ENCODE results near the gene IL1RAP.

The IL1RAP gene

DNA sequence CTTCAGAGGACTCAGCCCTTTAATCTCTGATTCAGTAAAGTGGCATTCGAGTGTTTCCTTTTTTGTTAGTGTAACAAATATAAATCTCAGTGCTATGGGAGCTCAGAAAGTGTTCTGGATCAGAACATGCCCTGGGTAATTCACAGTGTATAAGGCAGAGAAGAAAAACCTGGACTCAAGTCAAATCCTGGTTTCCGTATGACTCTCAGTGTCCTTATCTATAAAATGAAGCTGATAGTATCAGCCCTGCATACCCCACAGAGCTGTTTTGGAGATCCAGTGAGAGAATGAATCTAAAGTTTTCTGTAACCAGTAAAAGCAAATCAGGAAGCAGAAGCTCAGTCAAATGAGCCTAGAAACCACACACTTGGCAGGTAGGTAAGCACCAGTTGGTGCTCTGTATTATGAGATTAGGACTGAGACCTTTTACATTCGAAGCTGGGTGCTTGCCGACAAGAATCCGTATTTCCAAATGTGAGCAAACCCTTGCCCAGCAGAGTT is 67.2 kb downstream of the IL1RAP start:
- no peak for FAIRE-seq

DNA sequence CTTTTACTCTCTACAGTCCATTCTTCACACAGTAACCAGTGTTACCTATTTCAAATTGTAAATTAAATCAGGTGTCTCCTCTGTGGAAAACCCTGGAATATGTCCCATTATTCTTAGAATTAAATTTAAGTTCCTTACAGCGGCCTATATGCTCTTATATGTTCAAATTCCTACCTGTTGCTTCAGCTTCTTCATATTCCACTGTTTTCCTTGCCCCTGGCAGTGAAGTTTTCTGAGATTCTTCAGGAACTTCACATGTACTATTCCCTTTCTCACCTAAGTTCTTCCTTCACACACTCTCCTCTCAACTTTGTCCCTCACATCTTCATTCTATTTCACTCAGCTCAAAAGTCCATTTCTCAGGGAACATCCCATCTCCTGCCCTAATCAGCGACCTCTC is 68.8 kb downstream of the IL1RAP start:
- FAIRE-seq: no peak

DNA sequence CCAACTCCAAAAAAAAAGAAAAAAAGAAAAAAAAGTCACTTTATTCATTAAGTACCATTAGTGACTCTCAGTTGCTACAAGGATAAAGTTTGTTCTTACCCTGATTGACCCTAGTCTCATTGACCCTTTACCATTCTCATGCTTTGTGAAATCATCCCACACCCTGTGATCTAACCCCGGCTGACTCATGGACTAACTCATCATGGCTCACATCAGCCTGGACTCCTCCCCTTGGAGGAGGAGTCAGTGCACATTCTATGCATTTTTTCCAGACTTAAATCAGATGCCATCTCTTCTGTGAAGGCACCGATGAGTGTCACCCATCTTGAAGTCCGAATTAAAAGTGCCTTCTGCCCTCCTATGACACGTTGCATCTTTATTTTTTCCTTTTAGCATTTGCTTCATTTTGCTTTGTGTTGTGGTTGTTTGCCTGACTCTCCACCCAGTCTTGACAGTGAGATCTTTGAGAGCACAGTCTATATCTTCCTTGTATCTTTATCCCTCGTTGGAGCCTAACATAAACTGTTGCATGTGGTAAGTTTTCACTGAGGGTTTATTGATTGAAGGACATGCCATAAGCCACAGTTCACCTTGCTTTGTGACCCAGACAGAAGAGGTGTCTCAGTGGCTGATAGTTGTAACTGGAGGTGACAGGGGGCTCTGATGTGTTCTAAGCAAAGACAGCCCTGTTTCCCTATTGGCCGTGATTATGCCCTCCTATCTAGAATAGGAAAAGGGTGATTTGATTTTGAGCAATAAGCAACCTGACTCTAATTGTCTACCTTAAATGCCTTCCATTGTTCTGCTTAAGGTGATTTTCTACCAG is 72.1 kb downstream of the IL1RAP start:
- no peak for FAIRE-seq

DNA sequence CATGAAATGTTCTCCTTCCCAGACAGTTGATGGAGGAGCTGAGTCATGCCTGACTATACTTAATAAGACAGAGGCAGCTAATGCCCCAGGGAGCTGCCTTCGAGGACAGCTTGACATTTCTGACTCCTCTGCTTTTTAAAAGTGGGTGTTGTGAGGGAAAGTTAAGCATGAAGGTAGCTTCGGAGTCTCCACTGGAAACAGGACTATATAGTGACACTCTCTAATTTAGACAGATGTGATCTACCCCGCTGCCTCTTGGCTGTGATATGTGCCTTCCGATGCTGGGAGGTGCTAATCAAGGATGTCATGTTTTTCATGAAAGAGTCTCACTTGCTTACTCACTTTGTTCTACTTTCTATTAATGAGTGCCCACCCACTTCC is 72.7 kb downstream of the IL1RAP start:
- FAIRE-seq: no peak

DNA sequence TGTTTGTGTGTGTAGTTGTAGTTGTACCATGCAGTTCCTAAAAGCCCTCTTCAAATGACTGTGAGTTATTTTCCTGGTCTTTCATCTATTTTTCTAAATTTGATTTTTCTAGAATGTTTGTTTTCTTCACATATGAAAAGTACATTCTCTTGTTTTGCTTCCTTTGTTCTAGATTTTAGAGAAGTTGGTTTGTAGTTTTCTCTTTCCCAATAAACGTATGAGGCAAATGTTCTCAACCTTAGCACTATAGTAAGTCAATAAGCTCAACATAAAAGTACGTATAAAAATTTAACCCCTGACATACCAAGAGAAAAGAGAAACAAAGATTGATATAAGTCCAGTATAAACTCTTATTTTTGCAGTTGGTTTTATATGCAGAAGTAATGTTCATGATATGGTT is 74.7 kb downstream of the IL1RAP start:
- FAIRE-seq: no peak

DNA sequence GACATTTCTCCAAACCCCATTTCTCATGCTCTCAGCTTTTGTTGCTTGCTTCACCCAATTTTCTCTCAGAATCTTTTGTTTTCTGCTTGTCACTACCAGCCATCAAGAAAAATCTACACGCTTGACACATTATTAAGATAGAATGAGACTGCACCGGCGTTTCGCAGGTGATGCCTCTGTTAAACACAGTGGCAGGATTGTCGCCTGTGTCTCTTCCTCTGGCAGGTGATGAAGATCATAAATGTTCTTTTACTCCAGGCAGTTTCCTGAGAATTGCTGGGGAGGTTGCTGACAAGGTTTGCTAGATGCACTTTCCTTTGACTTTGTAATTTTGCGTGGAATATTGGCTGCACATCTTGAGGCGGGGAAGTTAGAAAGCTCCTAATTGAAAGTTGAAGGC is 75.4 kb downstream of the IL1RAP start:
- FAIRE-seq: no peak

DNA sequence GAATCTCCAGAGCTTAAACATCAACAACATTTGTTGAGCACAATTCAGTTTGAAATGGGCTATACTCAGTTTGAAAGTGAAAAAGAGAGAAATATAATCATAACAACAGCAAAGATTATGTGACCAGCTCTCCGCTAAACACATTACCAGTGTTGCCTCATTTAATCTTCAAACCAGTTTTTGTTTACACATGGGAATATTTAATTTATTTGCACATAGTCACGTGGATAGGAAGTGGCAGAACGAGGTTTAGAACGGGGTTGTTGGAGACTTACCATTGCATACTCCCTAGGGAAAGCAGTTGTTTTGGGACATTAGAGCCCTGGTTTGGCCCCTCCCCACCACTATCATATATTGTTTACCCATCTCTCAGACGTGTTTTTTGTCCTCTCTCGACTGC is 77.2 kb downstream of the IL1RAP start:
- no peak for FAIRE-seq

DNA sequence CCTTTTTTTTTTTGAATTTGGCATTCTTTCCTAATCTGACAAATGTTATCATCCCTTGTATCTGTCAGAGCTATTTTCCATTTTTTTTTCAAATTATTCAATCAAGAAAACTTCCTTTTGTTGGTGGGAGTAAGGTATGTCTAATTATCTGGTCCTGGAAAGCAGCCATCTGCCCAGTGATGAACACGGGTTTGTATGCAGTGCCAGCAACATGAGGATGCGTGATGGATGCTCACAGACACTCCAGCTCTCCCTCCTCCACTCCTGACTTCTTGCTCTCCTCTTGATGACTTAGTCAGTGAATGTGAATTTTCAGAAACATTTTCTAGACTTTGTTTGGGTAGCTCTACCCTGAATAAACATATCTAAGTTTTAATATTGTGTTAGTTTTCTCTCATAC is 79.2 kb downstream of the IL1RAP start:
- FAIRE-seq: no peak

DNA sequence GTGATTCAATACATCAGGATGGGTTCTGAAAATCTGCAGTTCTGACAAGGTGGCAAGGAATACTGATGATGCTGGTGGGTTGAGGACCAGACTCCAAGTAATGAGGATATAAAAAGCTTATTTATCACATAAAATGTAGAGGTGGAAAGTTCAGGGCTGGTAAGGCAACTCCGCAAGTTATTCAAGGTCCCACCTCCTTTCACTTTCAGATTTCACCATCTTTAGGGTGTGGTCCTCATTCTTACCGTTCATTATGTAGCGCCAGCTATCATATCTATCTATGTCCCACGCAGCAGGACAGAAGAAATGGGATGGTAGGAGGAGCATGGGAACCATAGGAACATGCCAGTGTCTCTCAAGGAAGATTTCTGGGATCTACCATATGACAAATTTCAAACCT is 80.3 kb downstream of the IL1RAP start:
- no peak for FAIRE-seq

DNA sequence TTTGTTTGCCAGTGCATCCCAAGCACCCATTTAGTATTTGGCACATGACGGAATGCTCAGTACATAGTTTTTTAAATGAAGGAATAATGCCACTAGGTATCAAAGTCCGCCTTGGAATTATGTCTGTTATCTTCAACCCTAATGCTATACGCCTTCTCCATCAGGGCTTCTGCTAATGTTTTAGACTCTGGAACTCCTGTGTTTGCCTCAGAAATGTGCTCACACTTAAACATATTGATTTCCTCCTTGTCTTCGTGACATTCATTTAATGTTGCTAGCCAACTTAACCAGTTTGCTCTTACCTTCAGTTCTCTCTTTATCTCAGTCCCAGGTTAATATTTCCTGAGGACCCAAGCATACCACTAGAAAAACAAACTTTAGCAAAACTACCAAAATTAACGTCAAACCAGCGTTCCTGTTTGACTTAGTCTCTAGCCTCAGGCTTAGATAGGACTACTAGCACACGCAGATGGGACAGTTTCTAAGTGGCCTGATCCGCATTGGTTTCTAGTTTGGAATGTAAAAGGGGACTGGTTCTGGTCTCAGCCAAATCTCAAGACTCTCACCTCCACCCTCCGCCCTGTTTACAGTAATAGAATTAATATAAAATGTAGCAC is 81.4 kb downstream of the IL1RAP start:
- no peak for FAIRE-seq

DNA sequence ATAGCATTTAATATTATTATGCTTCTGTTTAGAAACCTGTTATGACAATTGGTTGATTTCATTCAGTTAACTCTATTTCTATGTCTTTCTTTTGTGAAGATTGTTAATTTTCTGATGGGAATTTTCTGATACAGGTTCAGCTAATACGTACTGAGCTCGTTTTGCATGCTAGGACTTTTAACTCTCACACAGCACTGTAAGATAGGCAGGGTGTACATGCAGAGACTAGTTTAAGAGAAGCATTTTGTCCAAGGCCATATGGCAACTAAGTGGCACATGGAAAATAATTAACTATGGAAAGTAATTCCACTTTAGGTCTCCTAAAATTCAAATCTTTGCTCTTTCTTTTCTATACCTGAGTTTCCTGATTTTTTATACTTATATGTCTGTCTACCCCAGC is 81.9 kb downstream of the IL1RAP start:
- FAIRE-seq: no peak

DNA sequence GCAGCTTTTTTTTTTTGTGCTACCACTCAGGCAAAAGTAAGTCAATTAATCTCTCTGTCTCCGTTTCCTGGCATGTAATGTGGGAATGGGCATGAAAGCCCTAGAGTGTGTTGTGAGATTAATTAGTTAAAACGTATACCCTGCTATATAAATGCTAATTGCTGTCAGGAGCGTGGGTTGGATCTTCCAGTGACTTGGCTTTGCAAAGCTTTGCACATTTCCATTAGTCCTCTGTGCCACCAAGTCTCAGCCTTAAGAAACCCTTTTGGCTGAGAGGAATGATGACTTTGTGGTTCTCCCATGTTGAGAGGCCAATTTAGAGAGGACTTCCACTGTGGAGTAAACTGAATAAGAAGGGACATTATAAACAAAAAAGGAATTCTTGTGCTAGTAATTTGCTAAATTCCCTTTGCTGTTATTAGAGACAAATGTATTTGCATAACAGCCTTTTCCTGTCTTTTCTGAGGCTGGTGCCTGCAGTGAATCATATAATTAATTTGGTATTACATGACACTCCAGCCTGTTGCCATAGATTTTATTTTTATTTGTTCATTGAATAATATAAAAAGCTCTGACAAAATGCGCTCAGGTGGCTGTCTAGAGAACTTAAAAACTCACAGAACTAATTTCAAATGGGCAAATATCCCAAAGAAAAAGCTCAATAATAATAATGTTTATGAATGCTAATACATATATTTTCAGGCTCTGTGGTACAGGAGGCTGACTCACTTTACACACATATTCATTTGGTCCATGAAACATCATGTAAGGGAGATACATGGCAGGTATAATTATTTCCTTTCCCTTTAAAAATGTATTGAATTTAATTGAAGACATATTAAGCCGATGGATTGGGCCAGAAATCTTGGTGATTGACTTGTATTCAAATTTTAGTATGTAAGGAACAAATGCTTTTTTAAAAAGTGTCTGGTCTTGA is 82.7 kb downstream of the IL1RAP start:
- no peak for FAIRE-seq

DNA sequence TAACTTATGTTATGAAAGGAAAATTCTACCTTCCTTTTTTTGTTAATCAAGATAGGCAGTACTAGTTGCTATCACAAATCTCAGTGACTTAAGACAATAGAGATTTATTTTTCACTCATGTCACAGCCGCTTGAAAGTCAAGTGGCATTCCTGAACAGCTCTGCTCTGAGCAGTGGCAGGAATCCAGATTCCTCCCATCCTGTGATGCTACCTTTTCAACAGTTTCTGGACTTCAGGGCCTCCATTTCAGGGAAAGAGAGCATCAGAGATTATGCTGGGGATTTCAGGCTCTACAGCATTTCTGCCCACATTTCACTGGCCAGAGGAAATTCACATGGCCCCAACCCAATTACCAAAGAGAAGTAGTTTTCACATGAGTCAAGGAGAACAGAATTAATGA is 83.4 kb downstream of the IL1RAP start:
- no peak for FAIRE-seq

DNA sequence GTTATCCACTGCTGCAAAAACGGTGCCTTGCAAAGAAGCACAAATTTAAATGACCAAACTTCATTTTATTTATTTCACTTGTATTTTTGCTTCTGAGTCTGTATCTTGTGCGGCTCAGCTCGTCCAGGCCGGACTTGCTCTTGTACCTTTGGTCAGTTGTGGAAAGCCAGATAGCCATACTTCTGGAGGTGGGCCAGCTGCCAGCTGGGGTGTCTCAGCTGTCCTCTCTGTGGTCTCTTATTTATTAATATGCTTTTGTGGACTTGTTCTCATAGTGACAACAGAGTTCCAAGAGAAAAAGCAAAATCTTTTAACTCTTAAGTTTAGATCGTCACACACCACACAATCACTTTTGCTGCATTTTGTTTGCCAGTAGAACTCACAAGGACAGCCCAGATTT is 87.7 kb downstream of the IL1RAP start:
- FAIRE-seq: no peak

DNA sequence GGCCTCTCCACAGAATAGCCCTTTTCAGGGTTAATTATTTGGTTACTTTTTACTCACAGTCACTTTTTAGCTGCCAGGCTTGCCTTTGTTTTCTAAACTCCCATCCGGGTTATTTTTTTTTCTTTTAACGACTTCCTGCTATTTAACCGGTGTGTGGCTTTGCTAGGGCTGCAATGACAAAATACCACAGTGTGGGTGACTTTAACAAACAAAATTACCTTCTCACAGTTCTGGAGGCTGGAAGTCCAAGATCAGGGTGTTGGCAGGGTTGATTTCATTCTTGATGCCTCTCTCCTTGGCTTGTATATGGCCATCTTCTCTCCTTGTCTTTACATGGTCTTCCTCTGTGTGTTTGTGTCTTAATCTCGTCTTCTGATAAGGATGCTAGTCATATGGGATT is 91.5 kb downstream of the IL1RAP start:
- FAIRE-seq: no peak

DNA sequence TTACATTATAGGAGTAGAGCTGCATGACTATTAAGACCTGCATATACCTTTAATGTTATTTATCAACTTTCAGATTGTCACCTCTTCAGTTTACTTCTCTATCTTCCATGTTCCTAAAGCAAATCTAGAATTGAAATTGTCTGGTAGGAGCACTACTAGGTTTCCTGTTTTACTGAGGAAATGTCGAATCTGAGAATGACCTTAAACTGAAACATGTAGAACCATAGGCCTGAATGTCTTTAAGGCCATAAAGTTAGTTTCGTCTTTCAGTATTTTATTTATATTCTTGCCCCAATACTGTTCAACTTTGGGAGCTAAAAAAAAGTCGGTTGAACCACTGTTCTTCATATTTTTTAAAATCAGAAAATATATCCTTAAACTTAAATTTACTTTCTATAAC is 92.7 kb downstream of the IL1RAP start:
- FAIRE-seq: no peak

DNA sequence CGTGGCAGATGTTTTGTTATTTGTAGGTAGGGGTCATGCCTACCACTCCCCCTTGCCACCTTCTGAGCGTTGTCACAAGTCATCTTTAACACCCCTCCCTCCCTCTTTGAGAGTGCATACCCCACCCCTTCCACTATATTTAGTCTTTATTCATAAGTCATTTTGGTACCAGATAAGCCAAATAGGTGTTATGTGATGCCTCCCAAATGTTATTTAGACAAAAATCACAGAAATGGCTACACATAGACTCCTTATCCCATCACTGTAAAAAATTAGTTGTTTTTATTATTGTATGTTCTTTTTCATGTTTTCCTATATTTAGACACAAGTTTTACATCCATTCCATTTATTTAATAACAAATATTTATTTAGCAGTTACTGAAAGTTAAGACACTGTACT is 93.1 kb downstream of the IL1RAP start:
- FAIRE-seq: no peak

DNA sequence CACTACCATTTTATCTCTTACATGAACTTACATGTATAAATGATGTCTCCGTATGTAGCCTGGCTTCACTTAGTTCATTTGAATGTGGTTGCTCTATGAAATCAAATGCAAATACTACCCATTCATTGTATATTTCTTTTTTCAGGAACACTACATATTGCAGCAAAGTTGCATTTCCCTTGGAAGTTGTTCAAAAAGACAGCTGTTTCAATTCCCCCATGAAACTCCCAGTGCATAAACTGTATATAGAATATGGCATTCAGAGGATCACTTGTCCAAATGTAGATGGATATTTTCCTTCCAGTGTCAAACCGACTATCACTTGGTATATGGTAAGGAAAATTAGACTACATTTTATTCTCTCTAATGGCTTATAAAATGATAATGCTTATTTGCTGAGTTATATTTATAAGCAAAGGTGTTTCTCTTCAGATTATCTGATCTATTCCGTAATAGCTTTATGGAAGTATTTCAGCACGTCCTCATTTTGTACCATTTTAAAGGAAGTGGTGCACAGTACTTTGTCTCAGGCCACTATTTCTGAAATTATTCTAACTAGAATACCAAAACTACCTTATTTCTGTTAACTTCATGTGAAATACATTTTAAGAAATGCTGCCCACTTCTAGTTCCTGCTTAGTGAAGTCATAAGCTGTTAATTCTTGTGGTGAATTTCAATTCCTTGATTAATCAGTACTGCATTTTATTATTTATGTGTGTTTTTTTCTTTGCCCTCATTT is 95.1 kb downstream of the IL1RAP start:
- no peak for FAIRE-seq

DNA sequence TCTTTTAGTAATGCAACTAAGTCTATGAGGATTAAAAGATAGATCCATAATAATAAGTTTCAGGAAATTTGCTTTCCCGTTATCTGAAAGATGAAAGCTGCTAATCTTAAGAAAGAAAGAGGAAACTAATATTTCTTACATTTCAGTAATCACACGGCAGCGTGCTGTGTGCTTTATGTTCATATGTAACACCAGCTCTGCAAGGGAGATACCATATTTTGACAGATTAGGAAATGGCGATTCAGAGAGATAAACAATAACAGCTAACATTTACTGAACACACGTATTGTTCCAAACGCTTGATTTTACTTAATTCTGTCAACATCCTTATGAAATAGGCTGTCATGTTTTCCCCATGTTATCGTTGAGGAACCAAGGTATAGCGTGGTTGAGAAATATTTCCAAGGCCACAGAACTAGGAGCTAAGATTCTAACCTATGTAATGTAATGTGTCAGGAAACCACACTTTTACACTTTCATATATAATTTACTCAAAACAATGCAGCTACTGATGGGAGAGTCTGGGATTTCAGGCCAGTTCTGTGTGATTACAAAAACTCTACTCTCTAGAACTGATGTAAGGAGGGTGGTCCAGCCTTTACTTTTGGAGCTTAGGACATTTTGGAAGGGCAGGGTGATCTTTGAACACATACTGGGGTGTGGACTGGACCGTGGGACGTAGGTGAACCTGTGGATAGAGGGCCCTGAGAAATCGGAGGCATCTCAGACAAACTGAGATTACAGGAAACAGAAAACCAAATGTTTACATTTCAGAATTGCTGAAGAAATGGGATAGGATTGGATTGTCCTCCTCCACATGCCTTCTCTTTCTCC is 100.6 kb downstream of the IL1RAP start:
- no peak for FAIRE-seq

DNA sequence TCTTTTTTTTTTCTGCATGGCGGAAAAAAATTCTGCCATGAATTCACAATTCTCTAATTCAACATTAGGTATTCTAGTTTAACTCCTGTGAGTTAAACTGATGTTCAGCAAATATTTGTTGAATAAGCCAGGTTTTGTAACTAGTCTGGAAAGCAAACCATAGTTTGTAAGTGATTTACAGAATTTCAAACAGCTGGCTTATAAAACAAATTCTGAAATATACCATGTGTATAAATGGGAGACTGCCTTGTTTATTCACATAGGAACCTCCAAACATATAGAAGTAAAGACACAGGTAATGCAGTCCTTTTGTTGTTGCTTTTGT is 101.1 kb downstream of the IL1RAP start:
- FAIRE-seq: no peak

DNA sequence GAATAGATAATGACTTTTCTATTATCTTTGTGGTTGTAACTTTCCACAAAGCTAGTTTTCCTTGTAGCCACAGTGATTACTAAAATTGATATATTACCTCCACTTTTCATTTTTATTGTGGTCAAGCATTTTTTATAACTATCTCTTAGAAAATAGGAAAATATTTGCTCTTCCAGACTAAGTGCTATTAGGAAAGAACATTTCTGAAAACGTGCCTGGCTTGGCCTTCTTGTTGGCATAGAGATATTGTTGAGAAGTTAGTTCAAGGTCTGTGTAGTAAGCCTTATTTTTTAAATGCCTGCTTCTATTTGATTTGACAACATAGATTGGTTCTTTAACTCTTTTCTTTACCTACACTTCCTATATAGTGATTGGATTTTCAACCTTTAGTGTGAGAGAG is 101.7 kb downstream of the IL1RAP start:
- no peak for FAIRE-seq

DNA sequence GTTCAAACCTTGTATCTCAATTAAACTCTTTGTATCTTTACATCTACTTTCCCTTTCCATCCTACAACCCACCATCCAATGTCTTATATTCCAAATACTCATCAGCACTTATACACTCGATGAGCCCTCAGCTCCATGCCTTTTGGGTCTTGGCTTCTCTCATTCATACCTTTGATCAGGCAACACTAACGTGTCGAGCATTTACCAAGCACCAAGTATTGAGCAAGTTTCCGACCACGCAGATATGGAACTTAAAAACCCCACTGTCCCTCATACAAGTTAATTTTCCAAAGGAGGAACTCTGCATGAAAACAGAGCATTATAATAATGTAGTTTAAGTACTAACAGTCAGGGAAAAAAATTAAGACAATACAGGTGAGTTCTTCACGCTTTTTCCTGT is 102.8 kb downstream of the IL1RAP start:
- FAIRE-seq: no peak

Measured in TTC549 (cell line).